GM12878 (cell line): ENCODE measurements around the gene NPIPB9. TPM values are rescaled to one million over a fixed set of nuclear protein-coding genes. Genes with fewer than 3 reads are reported as not detected.
"Not testable (repeated sequence)": the region's sequence is repeated elsewhere in the genome, so short reads cannot be mapped to it uniquely, and the experiment has no call there.

Experiments
- ATAC-seq: fragments of 200-7000 bp; cut with Tn5 transposase; 3 replicates; pipeline ENCODE4 v1.9.1; 2020; ENCODE audit warnings: mild to moderate bottlenecking, moderate library complexity
- BruUV-seq: library from RNA; stranded (reverse); fragments of 400-500 nt; replicated peaks from 2 replicates; lab custom pipeline; 2021; lab: Mats Ljungman, UMichigan
- CTCF ChIA-PET: fragments of 300-600 bp; sonication (Branson Sonifier 250); formaldehyde crosslinking; extraction: SDS; loops from one replicate; lab custom pipeline; 2021; ENCODE audit warnings: inconsistent platforms; lab: Yijun Ruan, JAX
- POLR2A ChIA-PET: fragments of 350-600 bp; formaldehyde crosslinking; extraction: SDS; loops from one replicate; lab custom pipeline; 2021; ENCODE audit warnings: inconsistent platforms; lab: Charles Lee
- RAD21 ChIA-PET: fragments of 300-600 bp; sonication (Branson Sonifier 250); formaldehyde crosslinking; loops from one replicate; lab custom pipeline; 2023; ENCODE audit warnings: antibody characterized with exemption; ENCODE audit not compliant: unreplicated experiment; lab: Charles Lee
- SMC1A ChIA-PET: fragments of 300-600 bp; sonication (Branson Sonifier 250); formaldehyde crosslinking; loops from one replicate; lab custom pipeline; 2023; ENCODE audit not compliant: unreplicated experiment, uncharacterized antibody; lab: Charles Lee
- DNase-seq: peaks from one replicate; pipeline ENCODE4 v3.0.0-alpha.2; 2011; ENCODE audit warnings: low read depth, low spot score
- FAIRE-seq: peaks from 3 replicates; lab custom pipeline; 2011; peaks lifted over from hg19 to GRCh38; lab: Jason Lieb, UNC
- H2AFZ ChIP-seq: 2 replicates; pipeline ENCODE4 v1.6.0; 2011; ENCODE audit warnings: low read depth, low read length, control low read depth; ENCODE audit not compliant: control insufficient read depth
- H3K27ac ChIP-seq: 2 replicates; pipeline ENCODE4 v1.5.1; 2011; ENCODE audit warnings: control low read depth; ENCODE audit not compliant: control insufficient read depth, insufficient read depth
- H3K27me3 ChIP-seq, 2 experiments: replicated peaks in 1 of 2; 2 replicates each; pipeline versions ENCODE4 v1.6.0 to v1.6.1; 2011; ENCODE audit warnings: low read length in 1 of 2; ENCODE audit not compliant: control insufficient read depth in 2 of 2, insufficient read depth in 2 of 2
- H3K36me3 ChIP-seq, 2 experiments: 2 replicates each; pipeline ENCODE4 v1.5.1; 2011; ENCODE audit warnings: low read length in 1 of 2; ENCODE audit not compliant: control insufficient read depth in 2 of 2, insufficient read depth in 2 of 2
- H3K4me1 ChIP-seq: 2 replicates; pipeline ENCODE4 v1.6.1; 2011; ENCODE audit warnings: mild to moderate bottlenecking, low read length, moderate library complexity, mixed read lengths; ENCODE audit not compliant: control insufficient read depth, insufficient read depth
- H3K4me2 ChIP-seq: 2 replicates; pipeline ENCODE4 v1.6.0; 2011; ENCODE audit warnings: control low read depth; ENCODE audit not compliant: control insufficient read depth, insufficient read depth
- H3K4me3 ChIP-seq: fragments of 200-600 bp; sonication (generic); 2 replicates; pipeline ENCODE4 v1.5.1; 2016
- H3K79me2 ChIP-seq: 2 replicates; pipeline ENCODE4 v1.6.0; 2011; ENCODE audit warnings: low read length; ENCODE audit not compliant: control insufficient read depth, insufficient read depth
- H3K9ac ChIP-seq: 2 replicates; pipeline ENCODE4 v1.8.0; 2011; ENCODE audit warnings: low read length, control low read depth, mixed read lengths; ENCODE audit not compliant: control insufficient read depth, insufficient read depth
- H3K9me3 ChIP-seq: replicated peaks from 3 replicates; pipeline ENCODE4 v1.5.1; 2011; ENCODE audit warnings: mild to moderate bottlenecking, low read length; ENCODE audit not compliant: control insufficient read depth, insufficient read depth
- H4K20me1 ChIP-seq: 2 replicates; pipeline ENCODE4 v1.6.0; 2011; ENCODE audit not compliant: control insufficient read depth, insufficient read depth
- WGBS: methylation state at CpG from one replicate; pipeline ENCODE4 v1.1.6; 2016; ENCODE audit warnings: low lambda C conversion rate; ENCODE audit not compliant: insufficient replicate concordance, insufficient coverage; ENCODE audit errors: missing lambda C conversion rate; 5-methylcytosine and 5-hydroxymethylcytosine counted together
- in situ Hi-C: fragments of 300-500 bp; cut with MboI; formaldehyde crosslinking; loops from 9 replicates; pipeline ENCODE4 v1.14.3; 2018; ENCODE audit warnings: mixed read lengths
- intact Hi-C: fragments of 100-400 bp; cut with micrococcal nuclease; formaldehyde crosslinking; loops from one replicate; pipeline ENCODE4 v1.14.2; 2022; ENCODE audit not compliant: unreplicated experiment
- polyA plus RNA-seq, 11 experiments: library from polyadenylated mRNA; depleted of rRNA in 4 of 11; unstranded in 6 of 11; stranded (reverse) in 5 of 11; fragments of >200 nt; fragmentation: Nextera tagmentation in 4 of 11; fragmentation: Illumina TruSeq in 1 of 11; extraction: Ambion mirVana in 4 of 11; extraction: Trizol in 1 of 11; gene quantifications; 1 replicate in 1 of 11; 2 replicates in 10 of 11; pipeline versions ENCODE4 v1.2.1 to v1.2.3, GENCODE V29; 2011 to 2016; ENCODE audit warnings: inconsistent platforms in 2 of 11, missing spikeins in 2 of 11, low read depth in 1 of 11
- total RNA-seq, 4 experiments: library from RNA; depleted of rRNA in 3 of 4; stranded (reverse); fragments of >200 nt in 3 of 4; fragmentation: Illumina TruSeq in 1 of 4; extraction: Trizol in 1 of 4; gene quantifications; 2 replicates each; pipeline versions ENCODE4 v1.2.1 to v1.2.3, GENCODE V29; 2013 to 2021

NPIPB9 gene
- total and polyA plus RNA-seq, 10 of the 15 experiments (the other 5 are each of a cell fraction or from before 2014, with no cell fraction given): 0.10 to 1.6 (median 0.61) TPM

DNA sequence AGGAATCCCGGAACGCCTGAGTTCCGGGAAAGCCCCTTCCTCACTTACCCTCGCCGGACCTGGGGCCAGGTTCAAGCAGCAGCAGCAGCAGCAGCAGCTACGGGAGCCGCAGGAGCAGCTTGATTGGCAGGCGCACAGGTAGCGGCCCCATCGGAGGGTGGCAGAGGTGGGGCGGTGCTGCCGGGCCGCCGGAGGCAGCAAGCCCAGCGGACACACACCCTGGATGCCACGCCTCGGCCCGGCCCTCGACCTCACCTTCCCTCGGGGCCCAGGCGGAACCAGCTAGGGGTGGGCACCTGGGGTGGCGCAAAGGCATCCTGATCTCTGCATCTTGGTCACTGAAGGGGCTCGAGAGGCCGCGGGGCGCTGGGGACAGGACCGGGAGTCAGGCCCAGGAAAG, 11.0 kb upstream of the NPIPB9 start:
- H3K79me2 ChIP-seq, SMC1A ChIA-PET, BruUV-seq, H3K27ac ChIP-seq, in situ Hi-C loops, H4K20me1 ChIP-seq, intact Hi-C loops, ATAC-seq, H3K4me3 ChIP-seq, H3K9ac ChIP-seq, RAD21 ChIA-PET, H3K4me1 ChIP-seq, POLR2A ChIA-PET, CTCF ChIA-PET, DNase-seq, FAIRE-seq, H3K4me2 ChIP-seq, H2AFZ ChIP-seq, H3K9me3 ChIP-seq, H3K36me3 ChIP-seq, H3K27me3 ChIP-seq: not testable (repeated sequence)
- 88% methylated on average over 6 of the region's 27 CpGs for WGBS

GRCh38 chr16:28741295-28741694, 10.3 kb upstream of the NPIPB9 start:
- CTCF ChIA-PET, H2AFZ ChIP-seq, POLR2A ChIA-PET, H3K79me2 ChIP-seq, ATAC-seq, H3K4me2 ChIP-seq, intact Hi-C loops, H3K4me1 ChIP-seq, H3K27ac ChIP-seq, SMC1A ChIA-PET, H3K27me3 ChIP-seq, RAD21 ChIA-PET, FAIRE-seq, H3K4me3 ChIP-seq, H3K36me3 ChIP-seq, H3K9me3 ChIP-seq, DNase-seq, in situ Hi-C loops, H3K9ac ChIP-seq, H4K20me1 ChIP-seq, BruUV-seq: not testable (repeated sequence)
- whole genome bisulfite sequencing: 100% methylated on average over 1 of the region's 9 CpGs

DNA sequence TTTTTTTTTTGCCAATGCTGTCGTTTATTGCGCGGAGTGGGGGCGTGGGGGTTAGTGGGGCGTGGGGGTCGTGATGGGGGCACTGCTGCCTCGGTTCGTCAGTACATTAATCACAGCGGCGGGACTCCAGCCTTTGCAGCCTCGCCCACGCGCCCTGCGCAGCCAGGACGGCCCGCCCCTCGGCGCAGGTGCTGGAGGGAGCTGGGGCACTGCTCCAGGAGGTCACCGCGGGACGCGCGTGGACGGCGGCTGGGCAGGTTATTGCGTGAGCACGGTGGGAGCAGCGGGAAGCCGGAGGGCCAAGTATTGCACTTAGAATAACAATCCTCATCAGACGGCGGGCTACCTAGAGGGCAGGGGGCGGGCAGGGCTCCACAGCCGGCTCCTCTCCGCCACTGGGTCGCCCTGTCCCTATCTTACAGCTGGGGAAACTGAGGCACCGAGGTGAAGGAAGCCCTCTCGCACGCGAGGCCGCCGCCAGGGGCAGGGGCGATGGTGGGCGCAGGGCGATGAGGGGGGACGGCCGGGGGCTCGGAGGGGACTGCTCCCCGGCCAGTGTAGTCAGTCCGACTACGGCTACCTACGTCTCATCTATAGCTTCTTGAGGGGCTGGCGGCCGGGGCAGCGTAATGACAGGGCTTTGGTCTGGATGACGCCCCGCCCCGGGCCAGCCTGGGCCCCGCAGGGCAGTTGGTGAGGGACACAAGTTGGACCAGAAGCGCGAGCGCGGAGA, 4.8 kb upstream of the NPIPB9 start:
- FAIRE-seq, RAD21 ChIA-PET, H3K79me2 ChIP-seq, intact Hi-C loops, H2AFZ ChIP-seq, SMC1A ChIA-PET, H3K36me3 ChIP-seq, CTCF ChIA-PET, BruUV-seq, POLR2A ChIA-PET, DNase-seq, H3K4me3 ChIP-seq, ATAC-seq, H4K20me1 ChIP-seq, H3K4me1 ChIP-seq, H3K9me3 ChIP-seq, H3K27ac ChIP-seq, in situ Hi-C loops, H3K9ac ChIP-seq, H3K27me3 ChIP-seq, H3K4me2 ChIP-seq: not testable (repeated sequence)
- 93% methylated on average over 17 of the region's 62 CpGs for WGBS
